Stomach (tissue), 19 donors: ENCODE data around the gene ZNF384. TPM values are rescaled to one million over a fixed set of nuclear protein-coding genes. Genes with fewer than 3 reads are reported as not detected.

Source experiments
- DNase-seq, 2 donors: peaks; one replicate each; pipeline versions ENCODE4 v3.0.0 to v3.0.0-alpha.2; 2013 to 2019
- H3K27ac ChIP-seq, 5 donors: fragments of 200-600 bp in 4 of 5; sonication (generic) in 4 of 5; one replicate each; pipeline ENCODE4 v1.5.1; 2013 to 2019; ENCODE audit warnings: mild to moderate bottlenecking in 1 of 5, moderate library complexity in 1 of 5
- H3K27me3 ChIP-seq, 3 donors: fragments of 200-600 bp; sonication (generic); one replicate each; pipeline ENCODE4 v1.5.1; 2017 to 2019; ENCODE audit warnings: mixed run types in 1 of 3
- H3K36me3 ChIP-seq, 4 donors: fragments of 200-600 bp; sonication (generic); 1 replicate in 3 of 4; 2 replicates in 1 of 4; pipeline ENCODE4 v1.5.1; 2016 to 2019
- H3K4me1 ChIP-seq, 4 donors: fragments of 200-600 bp; sonication (generic); one replicate each; pipeline ENCODE4 v1.5.1; 2016 to 2019
- H3K4me3 ChIP-seq, 4 donors: fragments of 200-600 bp; sonication (generic) in 3 of 4; one replicate each; pipeline ENCODE4 v1.5.1; 2016 to 2019; ENCODE audit warnings: mild to moderate bottlenecking in 1 of 4
- H3K9me3 ChIP-seq, 4 donors: fragments of 200-600 bp; sonication (generic); one replicate each; pipeline ENCODE4 v1.5.1; 2016 to 2019
- EP300 ChIP-seq: sonication (generic); formaldehyde crosslinking; IDR thresholded peaks from one replicate; pipeline ENCODE4 v1.6.1; 2017; ENCODE audit warnings: antibody characterized with exemption
- POLR2A ChIP-seq, 4 donors: fragments of 450-650 bp; IDR thresholded peaks; one replicate each; pipeline ENCODE4 v1.6.1; 2016; ENCODE audit warnings: antibody characterized with exemption in 4 of 4, control low read depth in 2 of 4, mild to moderate bottlenecking in 1 of 4, moderate library complexity in 1 of 4
- POLR2AphosphoS5 ChIP-seq, 3 donors: sonication (generic); formaldehyde crosslinking; IDR thresholded peaks; one replicate each; pipeline ENCODE4 v1.6.1; 2016; ENCODE audit warnings: antibody characterized with exemption in 3 of 3
- WGBS, 5 donors: extraction: QIAGEN DNeasy Blood & Tissue Kit in 3 of 5; methylation state at CpG; one replicate each; pipeline versions ENCODE4 v1.1.5 to v1.1.7; 2013 to 2018; 5-methylcytosine and 5-hydroxymethylcytosine counted together
- intact Hi-C: fragments of 100-400 bp; cut with DNase I; formaldehyde crosslinking; loops from one replicate; pipeline ENCODE4 v1.15.1; 2023; ENCODE audit warnings: low total_unique reads
- long read RNA-seq, 10 donors: transcript quantifications; one replicate each; lab custom pipeline, GENCODE V29; 2026
- polyA plus RNA-seq, 3 donors: library from polyadenylated mRNA; stranded (reverse); fragments of 200-250 nt; gene quantifications; one replicate each; pipeline ENCODE4 v1.2.3, GENCODE V29; 2013
- total RNA-seq, 5 donors: library from RNA; depleted of rRNA; stranded (reverse); fragments of >200 nt; gene quantifications; one replicate each; pipeline versions ENCODE4 v1.1.0 to v1.2.3, GENCODE V29; 2014 to 2016
- TF ChIP-seq, protein P1 (sequence below), 7 experiments: fragments of 450-650 bp in 4 of 7; fragments of 200-600 bp in 3 of 7; sonication (generic) in 3 of 7; IDR thresholded peaks; one replicate each; pipeline ENCODE4 v1.5.1; 2016 to 2019; ENCODE audit warnings: antibody characterized with exemption in 7 of 7, control low read depth in 2 of 7, mild to moderate bottlenecking in 1 of 7
- donor health status: healthy with polysubstance abuse.
- donor health status: Bipolar disorder and iron deficiency.
- donor health status: healthy.

The ZNF384 gene
- total RNA-seq = 100 to 1,000 TPM in 1 of 5 donors, 10 to 100 TPM in 4; 16.5 to 207 (median 35.6) TPM
- polyA plus RNA-seq = 10 to 100 TPM; 16.7 to 21.8 (median 20.2) TPM
- long read RNA-seq, donor 1, partial matches to known transcripts = 0 of 4 reads
- long read RNA-seq, donor 1, other reads (novel, unspliced or antisense) = 0 of 4 reads
- long read RNA-seq, donor 2, partial matches to known transcripts = 6 of 8 reads
- long read RNA-seq, donor 2, other reads (novel, unspliced or antisense) = 0 of 8 reads
- long read RNA-seq, donor 3, partial matches to known transcripts = 217 of 224 reads
- long read RNA-seq, donor 3, other reads (novel, unspliced or antisense) = 5 of 224 reads
- long read RNA-seq, donor 4 = 0 reads
- long read RNA-seq, donor 5, partial matches to known transcripts = 0 of 5 reads
- long read RNA-seq, donor 5, other reads (novel, unspliced or antisense) = 0 of 5 reads
- long read RNA-seq, donor 6, partial matches to known transcripts = 2,146 of 2,273 reads
- long read RNA-seq, donor 6, other reads (novel, unspliced or antisense) = 123 of 2,273 reads
- long read RNA-seq, donor 7, partial matches to known transcripts = 5 of 7 reads
- long read RNA-seq, donor 7, other reads (novel, unspliced or antisense) = 0 of 7 reads
- long read RNA-seq, donor 8, partial matches to known transcripts = 0 of 2 reads
- long read RNA-seq, donor 8, other reads (novel, unspliced or antisense) = 0 of 2 reads
- long read RNA-seq, donor 9, partial matches to known transcripts = 0 of 4 reads
- long read RNA-seq, donor 9, other reads (novel, unspliced or antisense) = 0 of 4 reads
- long read RNA-seq, donor 10, partial matches to known transcripts = 0 of 1 reads
- long read RNA-seq, donor 10, other reads (novel, unspliced or antisense) = 0 of 1 reads

GRCh38 chr12:6688999-6689882 is at the start of gene ZNF384:
Gene ZNF384, minus strand, starts transcription at chr12:6689375. Its CDS starts 9,855 bp downstream, at chr12:6679520.
- WGBS, 5 donors = 0 to 1% (median 0%) methylated on average over 41 to 72 of the region's 72 CpGs
- Histone ChIP-seq H3K4me3 (peak within 1 kb of the TSS; percentile 68 to 97 (median 84)), H3K4me1 (peaks cover 30 to 61% (median 49%) of the 10 kb centered on the region in 4 donors), H3K27ac (peak within 1 kb of the TSS; percentile 94 to 100 (median 98)), H3K9me3 (no peaks in the 10 kb centered on the region), H3K27me3 (peaks cover 0 to 4% (median 0%) of the 10 kb centered on the region in 3 donors), H3K36me3 (peaks cover 0 to 11% (median 3%) of the 10 kb centered on the region in 4 donors)
- peak; percentile 97 to 100 for DNase-seq
- TF ChIP-seq EP300 = no peak
- peak; percentile 56 to 93 (median 67) for TF ChIP-seq POLR2AphosphoS5 (IDR thresholded peaks at IDR 0.05)
- peak in 1 of 4 donors; percentile 30 for TF ChIP-seq POLR2A (IDR thresholded peaks at IDR 0.05)
- TF ChIP-seq, protein P1, sequence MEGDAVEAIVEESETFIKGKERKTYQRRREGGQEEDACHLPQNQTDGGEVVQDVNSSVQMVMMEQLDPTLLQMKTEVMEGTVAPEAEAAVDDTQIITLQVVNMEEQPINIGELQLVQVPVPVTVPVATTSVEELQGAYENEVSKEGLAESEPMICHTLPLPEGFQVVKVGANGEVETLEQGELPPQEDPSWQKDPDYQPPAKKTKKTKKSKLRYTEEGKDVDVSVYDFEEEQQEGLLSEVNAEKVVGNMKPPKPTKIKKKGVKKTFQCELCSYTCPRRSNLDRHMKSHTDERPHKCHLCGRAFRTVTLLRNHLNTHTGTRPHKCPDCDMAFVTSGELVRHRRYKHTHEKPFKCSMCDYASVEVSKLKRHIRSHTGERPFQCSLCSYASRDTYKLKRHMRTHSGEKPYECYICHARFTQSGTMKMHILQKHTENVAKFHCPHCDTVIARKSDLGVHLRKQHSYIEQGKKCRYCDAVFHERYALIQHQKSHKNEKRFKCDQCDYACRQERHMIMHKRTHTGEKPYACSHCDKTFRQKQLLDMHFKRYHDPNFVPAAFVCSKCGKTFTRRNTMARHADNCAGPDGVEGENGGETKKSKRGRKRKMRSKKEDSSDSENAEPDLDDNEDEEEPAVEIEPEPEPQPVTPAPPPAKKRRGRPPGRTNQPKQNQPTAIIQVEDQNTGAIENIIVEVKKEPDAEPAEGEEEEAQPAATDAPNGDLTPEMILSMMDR (IDR thresholded peaks at IDR 0.05) = peak in 4 of 7 experiments; percentile 7 to 49 (median 20)
- intact Hi-C loops = no loop called here

GRCh38 chr12:6736754-6737153 is 47.6 kb upstream of the ZNF384 start:
- Histone ChIP-seq H3K36me3 (peaks cover 1 to 29% (median 24%) of the 10 kb centered on the region in 4 donors), H3K4me3 (no peak overlapping the region), H3K4me1 (peaks cover 0 to 10% (median 5%) of the 10 kb centered on the region in 4 donors), H3K9me3 (no peaks in the 10 kb centered on the region), H3K27ac (no peak overlapping the region), H3K27me3 (no peaks in the 10 kb centered on the region)
- no peak for DNase-seq
- intact Hi-C loops = loop anchor here (5.0 kb wide), 1 partner anchor 46 kb away; no protein-coding TSS in a partner anchor
- 91 to 96% (median 94%) methylated on average over 5 of the region's 5 CpGs for WGBS, 5 donors
- no peak for TF ChIP-seq POLR2AphosphoS5 (IDR thresholded peaks at IDR 0.05)
- TF ChIP-seq POLR2A (IDR thresholded peaks at IDR 0.05) = no peak
- TF ChIP-seq, protein P1 (IDR thresholded peaks at IDR 0.05) = no peak
- TF ChIP-seq EP300 = no peak

GRCh38 chr12:6735448-6736191 is 46.4 kb upstream of the ZNF384 start:
- Histone ChIP-seq H3K36me3 (peaks cover 12 to 40% (median 35%) of the 10 kb centered on the region in 4 donors), H3K27ac (peak overlapping the region in 2 of 5 donors; percentile 25 to 50), H3K27me3 (no peaks in the 10 kb centered on the region), H3K4me1 (peaks cover 0 to 10% (median 5%) of the 10 kb centered on the region in 4 donors), H3K4me3 (no peak overlapping the region), H3K9me3 (no peaks in the 10 kb centered on the region)
- TF ChIP-seq EP300 (no peak), POLR2A (IDR thresholded peaks at IDR 0.05) (no peak), POLR2AphosphoS5 (IDR thresholded peaks at IDR 0.05) (peak in 1 of 3 donors; percentile 34)
- TF ChIP-seq, protein P1 (IDR thresholded peaks at IDR 0.05) = peak in 5 of 7 experiments; percentile 38 to 80 (median 61)
- DNase-seq = peak; percentile 77 to 86
- intact Hi-C loops = loop anchor here (5.0 kb wide), 1 partner anchor 47 kb away; no protein-coding TSS in a partner anchor
- 26 to 38% (median 33%) methylated on average over 8 of the region's 8 CpGs for whole genome bisulfite sequencing, 5 donors
